Mucosa of gallbladder (tissue), 1 donor: ENCODE data around the gene TRIM73. TPM values are rescaled to one million over a fixed set of nuclear protein-coding genes. Genes with fewer than 3 reads are reported as not detected.
"Not testable (repeated sequence)": the region's sequence is repeated elsewhere in the genome, so short reads cannot be mapped to it uniquely, and the experiment has no call there.

ENCODE experiments used
- DNase-seq: peaks from one replicate; pipeline ENCODE4 v3.0.0-alpha.2; 2020; ENCODE audit warnings: low spot score
- total RNA-seq: library from RNA; stranded (reverse); gene quantifications from one replicate; pipeline ENCODE4 v1.2.1, GENCODE V29; 2021
- donor health status: DM: no; HTN: no; CAD: no.

The TRIM73 gene
- 6.0 TPM for total RNA-seq

DNA sequence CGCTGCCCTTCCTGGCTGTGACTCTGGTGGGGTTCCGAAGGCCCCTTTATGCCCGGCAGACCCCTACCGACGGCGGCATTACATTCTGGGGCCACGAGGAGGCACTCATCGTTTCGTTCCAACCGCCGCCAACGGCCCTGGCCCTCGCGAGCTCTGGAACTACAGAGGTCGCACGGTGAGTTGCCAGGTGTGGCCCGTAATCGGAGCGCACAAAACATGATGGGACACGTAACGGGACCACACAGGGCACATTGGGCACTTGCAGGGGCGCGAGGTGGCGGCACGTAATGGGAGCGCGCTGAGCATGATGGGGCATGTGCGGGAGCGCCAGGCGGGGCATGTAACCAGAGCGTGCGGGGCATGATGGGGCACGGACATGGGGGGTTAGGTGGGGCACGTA is at the start of gene TRIM73:
Gene TRIM73 (plus strand): TSS at position 301 of the 400 bp plus-strand sequence. CDS start 3,305 bp downstream, outside the sequence.
- DNase-seq = not testable (repeated sequence)

DNA sequence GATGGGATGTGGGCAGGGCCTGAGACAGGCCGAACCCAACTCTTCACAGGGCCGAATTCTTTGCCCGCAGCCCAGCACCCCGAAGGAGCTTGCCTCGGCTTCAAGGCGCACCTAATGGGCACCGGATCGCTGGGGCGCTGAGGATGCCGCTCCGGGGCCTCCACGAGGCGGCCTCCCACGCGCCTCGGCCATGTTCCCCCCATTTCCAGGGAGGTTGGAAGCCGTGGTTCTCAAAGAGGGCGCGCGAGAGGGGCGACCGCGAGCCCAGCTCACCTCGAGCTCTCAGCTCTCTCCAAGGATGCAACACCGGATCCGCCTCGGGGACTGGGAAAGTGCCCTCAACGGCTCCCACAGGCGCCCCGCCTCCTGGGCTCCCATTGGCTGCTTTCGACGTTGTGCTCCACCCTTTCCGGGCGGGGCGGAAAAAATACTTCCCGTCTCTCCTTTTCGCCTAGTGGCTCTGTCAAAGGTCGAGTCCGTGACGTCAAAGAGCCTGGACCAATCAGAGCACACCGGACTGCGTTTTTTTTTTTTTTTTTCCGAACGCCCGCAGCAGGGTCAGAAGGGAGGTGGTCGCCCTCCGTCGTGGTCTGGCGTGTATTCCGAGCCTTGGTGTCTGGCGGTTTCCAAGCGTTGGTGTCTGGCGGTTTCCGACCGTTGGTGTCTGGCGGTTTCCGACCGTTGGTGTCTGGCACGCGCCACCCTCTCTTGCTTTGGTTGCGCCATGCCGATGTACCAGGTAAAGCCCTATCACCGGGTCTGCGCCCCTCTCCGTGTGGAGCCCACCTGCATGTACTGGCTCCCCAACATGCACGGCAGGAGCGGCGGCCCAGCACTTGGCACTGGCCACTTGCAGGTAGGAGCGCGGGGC is 36.5 kb upstream of the TRIM73 start:
- DNase-seq = peak; percentile 11

- not testable (repeated sequence) for DNase-seq
Measured at GRCh38 chr7:75359542-75359848, 35.9 kb upstream of the TRIM73 start.

DNA sequence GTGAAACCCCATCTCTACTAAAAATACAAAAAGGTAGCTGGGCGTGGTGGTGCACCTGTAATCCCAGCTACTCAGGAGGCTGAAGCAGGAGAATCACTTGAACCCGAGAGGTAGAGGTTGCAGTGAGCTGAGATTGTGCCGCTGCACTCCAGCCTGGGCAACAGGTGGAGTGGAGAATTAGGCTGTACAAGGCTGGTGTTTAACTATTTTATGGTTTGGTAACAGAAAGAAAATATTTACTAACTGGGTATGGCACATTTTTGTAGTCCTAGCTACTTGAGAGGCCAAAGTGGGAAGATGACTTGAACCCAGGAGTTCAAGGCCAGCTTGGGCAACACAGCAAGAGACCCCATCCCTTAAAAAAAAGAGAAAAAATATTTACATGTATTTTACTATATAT is 31.4 kb upstream of the TRIM73 start:
- not testable (repeated sequence) for DNase-seq

DNA sequence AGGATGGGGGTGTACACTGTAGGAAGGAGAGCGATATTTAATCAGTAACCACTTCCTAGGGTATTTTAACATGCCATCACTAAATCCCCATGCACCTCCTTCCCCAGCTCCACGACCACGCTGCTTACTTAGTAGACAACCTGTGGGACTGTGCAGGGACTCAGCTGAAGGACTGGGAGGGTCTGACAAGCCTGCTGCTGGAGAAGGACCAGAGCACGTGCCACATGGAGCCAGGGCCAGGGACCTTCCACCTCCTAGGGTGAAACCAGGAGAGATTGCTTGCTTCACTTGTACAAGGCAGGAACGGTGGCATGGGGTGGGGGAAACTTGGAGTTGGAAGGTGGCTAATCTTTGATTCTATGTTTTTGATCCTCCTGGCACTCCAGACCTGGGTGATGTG is 28.8 kb upstream of the TRIM73 start:
- not testable (repeated sequence) for DNase-seq

DNA sequence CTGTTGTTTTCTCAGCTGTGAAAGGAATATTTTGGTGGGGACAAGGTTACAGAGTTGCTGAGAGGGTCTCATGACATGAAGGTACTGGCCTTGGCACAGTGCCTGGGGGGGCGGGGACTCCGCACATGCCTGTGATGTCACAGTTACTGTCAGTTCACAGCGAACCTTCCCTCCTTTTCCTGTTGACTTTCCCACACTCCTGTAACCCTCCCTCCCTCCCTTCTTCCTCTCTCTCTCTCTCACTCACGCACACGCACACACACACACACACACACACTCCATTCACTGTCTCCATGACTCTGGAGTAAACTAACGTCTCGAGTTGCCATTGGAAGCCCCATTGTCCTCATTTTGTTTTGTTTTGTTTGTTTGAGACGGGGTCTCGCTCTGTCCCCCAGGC is 28.1 kb upstream of the TRIM73 start:
- DNase-seq = not testable (repeated sequence)

DNA sequence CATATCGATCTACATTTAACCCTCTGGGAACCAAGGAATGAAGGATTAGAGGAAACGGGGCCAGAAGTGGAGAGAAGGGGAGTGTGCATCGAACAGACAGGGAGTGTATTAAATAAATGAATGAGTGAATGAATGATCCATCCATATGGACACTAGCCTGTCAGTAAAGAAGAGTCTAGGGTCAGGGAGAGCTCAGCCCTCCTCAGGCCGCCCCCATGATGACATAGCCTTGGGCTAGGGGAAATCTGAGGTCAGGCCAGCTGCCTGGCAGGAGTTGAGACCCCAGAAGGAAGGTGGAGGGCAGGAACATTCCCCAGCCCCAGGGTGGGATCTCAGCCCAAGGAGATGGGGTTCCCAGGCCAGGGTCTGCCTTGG is 21.3 kb upstream of the TRIM73 start:
- DNase-seq = not testable (repeated sequence)

- not testable (repeated sequence) for DNase-seq
Measured at GRCh38 chr7:75374519-75375317, 20.7 kb upstream of the TRIM73 start.

GRCh38 chr7:75393194-75393593 is 2.2 kb upstream of the TRIM73 start:
- DNase-seq = not testable (repeated sequence)

GRCh38 chr7:75397865-75398264 is 2.4 kb downstream of the TRIM73 start:
- not testable (repeated sequence) for DNase-seq

- not testable (repeated sequence) for DNase-seq
Measured at GRCh38 chr7:75398771-75399700, 3.6 kb downstream of the TRIM73 start.

DNA sequence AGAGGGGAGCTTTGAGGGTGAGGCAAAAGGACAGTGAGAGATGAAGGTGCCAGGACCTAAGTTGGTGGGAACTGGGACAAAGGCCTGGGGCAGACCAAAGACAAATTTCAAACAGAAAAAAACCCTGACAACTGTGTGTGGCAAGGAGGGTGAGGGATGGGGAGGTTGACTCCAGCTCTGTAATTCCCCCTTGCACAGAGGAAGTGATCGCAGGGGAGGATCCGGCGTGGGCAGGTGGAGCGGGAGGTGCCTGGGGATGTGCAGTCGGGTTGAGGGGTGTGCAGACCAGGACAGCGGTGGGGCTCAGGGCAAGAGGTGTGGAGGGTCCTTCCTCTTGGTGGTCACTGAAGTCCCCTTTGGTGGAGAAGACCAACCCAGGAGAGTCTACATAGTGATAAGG is 5.1 kb downstream of the TRIM73 start:
- DNase-seq = not testable (repeated sequence)

- DNase-seq = not testable (repeated sequence)
Measured at GRCh38 chr7:75403455-75404443, 8.3 kb downstream of the TRIM73 start.

DNA sequence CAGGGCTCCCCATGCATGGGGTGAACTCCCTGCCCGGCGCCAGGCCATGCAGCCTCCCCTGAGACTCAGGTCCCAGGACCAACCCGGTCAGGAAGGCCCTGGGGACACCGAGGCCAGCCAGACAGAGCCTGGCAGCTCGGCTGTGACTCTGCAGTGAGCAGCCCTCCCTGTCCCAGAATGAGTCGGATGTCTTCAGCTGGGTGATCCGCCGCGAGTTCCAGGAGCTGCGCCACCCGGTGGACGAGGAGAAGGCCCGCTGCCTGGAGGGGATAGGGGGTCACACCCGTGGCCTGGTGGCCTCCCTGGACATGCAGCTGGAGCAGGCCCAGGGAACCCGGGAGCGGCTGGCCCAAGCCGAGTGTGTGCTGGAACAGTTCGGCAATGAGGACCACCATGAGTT is 9.2 kb downstream of the TRIM73 start:
- DNase-seq = not testable (repeated sequence)

DNA sequence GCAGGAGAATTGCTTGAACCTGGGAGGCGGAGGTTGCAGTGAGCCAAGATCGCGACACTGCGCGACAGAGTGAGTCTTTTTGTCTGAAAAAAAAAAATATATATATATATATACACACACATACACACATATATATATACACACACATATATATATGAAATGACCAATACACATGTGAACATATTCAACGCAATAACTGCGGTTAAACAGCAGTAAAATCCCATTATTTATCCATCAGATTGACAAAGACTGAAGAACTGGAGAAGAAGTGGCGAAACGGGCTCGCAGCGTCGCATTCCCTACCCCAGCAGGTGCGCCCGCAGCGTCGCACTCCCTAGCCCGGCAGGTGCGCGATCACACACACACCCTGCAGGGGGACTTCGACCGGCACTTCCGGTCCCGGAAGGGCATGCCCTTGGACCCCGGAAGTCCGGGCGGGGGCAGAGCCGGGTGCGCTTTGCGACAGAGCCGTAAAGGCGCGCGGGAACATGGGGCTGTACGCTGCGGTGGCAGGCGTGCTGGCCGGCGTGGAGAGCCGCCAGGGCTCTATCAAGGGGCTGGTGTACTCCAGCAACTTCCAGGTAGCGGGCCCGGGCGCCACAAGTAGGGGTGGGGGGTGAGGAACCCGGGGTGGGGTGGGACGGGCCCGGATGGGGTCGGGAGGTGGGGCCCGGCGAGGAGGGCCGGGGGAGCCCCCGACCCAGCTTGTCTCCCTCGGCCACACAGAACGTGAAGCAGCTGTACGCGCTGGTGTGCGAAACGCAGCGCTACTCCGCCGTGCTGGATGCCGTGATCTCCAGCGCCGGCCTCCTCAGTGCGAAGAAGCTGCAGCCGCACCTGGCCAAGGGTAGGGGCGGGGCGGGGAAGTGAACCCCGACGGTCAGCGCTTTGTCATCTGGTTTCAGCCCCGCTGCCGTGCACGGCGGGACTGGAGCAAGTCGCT is 14.7 kb downstream of the TRIM73 start:
- not testable (repeated sequence) for DNase-seq

- not testable (repeated sequence) for DNase-seq
Measured at GRCh38 chr7:75410823-75411173, 15.4 kb downstream of the TRIM73 start.

- not testable (repeated sequence) for DNase-seq
Measured at GRCh38 chr7:75414204-75414603, 18.8 kb downstream of the TRIM73 start.

DNA sequence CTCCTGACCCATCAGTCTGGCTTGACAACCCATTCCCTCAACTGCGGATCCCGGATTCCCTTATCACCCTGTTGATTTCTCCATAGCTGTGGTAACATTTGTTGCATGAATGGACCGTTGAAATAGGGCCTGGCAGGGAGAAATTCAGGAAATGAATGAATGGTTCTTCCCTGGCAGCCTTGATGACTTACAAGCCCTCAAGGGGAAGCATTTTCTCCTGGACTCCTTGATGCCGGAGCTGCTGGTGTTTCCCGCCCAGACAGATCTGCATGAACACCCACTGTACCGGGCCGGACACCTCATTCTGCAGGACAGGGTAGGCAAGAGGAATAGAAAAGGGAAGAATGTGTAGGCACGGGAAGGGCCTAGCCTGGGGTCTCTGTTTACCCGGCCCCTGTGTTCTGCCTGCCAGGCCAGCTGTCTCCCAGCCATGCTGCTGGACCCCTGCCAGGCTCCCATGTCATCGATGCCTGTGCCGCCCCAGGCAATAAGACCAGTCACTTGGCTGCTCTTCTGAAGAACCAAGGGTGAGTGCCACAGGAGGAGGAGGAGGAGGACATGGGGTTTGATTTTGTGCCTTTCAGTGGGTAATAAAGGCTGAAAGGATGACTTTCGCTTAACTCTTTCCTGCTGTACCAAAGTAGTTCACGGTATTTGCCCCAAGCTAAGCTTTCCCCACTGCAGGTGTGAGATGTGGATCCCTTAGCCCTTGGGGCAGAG is 19.4 kb downstream of the TRIM73 start:
- not testable (repeated sequence) for DNase-seq

DNA sequence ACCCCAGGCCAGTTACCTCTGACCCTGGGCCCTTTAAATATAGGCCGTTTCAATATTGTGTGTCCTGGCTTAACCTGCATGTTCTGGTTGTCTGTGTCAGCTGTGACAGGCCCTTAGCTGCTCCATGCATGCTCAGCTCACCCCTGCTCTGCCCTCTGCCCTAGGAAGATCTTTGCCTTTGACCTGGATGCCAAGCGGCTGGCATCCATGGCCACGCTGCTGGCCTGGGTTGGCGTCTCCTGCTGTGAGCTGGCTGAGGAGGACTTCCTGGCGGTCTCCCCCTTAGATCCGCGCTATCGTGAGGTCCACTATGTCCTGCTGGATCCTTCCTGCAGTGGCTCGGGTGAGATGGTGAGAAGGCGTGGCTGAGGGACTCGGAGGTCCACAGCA is 20.0 kb downstream of the TRIM73 start:
- not testable (repeated sequence) for DNase-seq
